Testis (tissue), 3 donors: ENCODE data around the gene ASIC4. TPM values are rescaled to one million over a fixed set of nuclear protein-coding genes. Genes with fewer than 3 reads are reported as not detected.

Experiments used
- DNase-seq: peaks from one replicate; pipeline ENCODE4 v3.0.0-alpha.2; 2019
- H3K27ac ChIP-seq, 2 donors: fragments of 200-600 bp; sonication (generic); one replicate each; pipeline ENCODE4 v1.5.1; 2019
- H3K27me3 ChIP-seq: fragments of 200-600 bp; sonication (generic); one replicate; pipeline ENCODE4 v1.5.1; 2019
- H3K36me3 ChIP-seq: fragments of 200-600 bp; sonication (generic); one replicate; pipeline ENCODE4 v1.5.1; 2017; ENCODE audit warnings: low read depth; ENCODE audit errors: missing control alignments
- H3K4me1 ChIP-seq: fragments of 200-600 bp; sonication (generic); one replicate; pipeline ENCODE4 v1.5.1; 2019
- H3K4me3 ChIP-seq, 2 donors: fragments of 200-600 bp; sonication (generic); one replicate each; pipeline ENCODE4 v1.5.1; 2017 to 2019
- H3K9me3 ChIP-seq: fragments of 200-600 bp; sonication (generic); one replicate; pipeline ENCODE4 v1.5.1; 2017
- POLR2A ChIP-seq: fragments of 450-650 bp; IDR thresholded peaks from one replicate; pipeline ENCODE4 v1.6.1; 2017; ENCODE audit warnings: antibody characterized with exemption, mild to moderate bottlenecking, moderate library complexity
- WGBS, 2 donors: methylation state at CpG; one replicate each; pipeline ENCODE4 v1.1.5; 2018; 5-methylcytosine and 5-hydroxymethylcytosine counted together
- intact Hi-C: fragments of 100-400 bp; cut with DNase I; formaldehyde crosslinking; loops from one replicate; pipeline ENCODE4 v1.15.1; 2023; ENCODE audit warnings: low total_unique reads
- polyA plus RNA-seq: library from polyadenylated mRNA; stranded (reverse); fragments of 350-450 nt; fragmentation: Illumina TruSeq; extraction: RNeasy Lipid Tissue Mini Kit (QIAGEN cat#74804); gene quantifications from one replicate; pipeline ENCODE4 v1.2.3, GENCODE V29; 2014; ENCODE audit warnings: low read depth, low replicate concordance; ENCODE audit not compliant: insufficient read depth
- total RNA-seq, 2 donors: library from RNA; depleted of rRNA; stranded (reverse); fragments of >200 nt; gene quantifications; one replicate each; pipeline ENCODE4 v1.2.3, GENCODE V29; 2016
- TF ChIP-seq, protein P1 (sequence below), 3 experiments: fragments of 450-650 bp in 2 of 3; fragments of 200-600 bp in 1 of 3; sonication (generic) in 1 of 3; IDR thresholded peaks; one replicate each; pipeline ENCODE4 v1.5.1; 2016 to 2019; ENCODE audit warnings: antibody characterized with exemption in 3 of 3, mild to moderate bottlenecking in 2 of 3, moderate library complexity in 1 of 3

ASIC4 gene
- total and polyA plus RNA-seq, 3 donors from 2014 or later = 1.5 to 4.6 (median 2.0) TPM

DNA sequence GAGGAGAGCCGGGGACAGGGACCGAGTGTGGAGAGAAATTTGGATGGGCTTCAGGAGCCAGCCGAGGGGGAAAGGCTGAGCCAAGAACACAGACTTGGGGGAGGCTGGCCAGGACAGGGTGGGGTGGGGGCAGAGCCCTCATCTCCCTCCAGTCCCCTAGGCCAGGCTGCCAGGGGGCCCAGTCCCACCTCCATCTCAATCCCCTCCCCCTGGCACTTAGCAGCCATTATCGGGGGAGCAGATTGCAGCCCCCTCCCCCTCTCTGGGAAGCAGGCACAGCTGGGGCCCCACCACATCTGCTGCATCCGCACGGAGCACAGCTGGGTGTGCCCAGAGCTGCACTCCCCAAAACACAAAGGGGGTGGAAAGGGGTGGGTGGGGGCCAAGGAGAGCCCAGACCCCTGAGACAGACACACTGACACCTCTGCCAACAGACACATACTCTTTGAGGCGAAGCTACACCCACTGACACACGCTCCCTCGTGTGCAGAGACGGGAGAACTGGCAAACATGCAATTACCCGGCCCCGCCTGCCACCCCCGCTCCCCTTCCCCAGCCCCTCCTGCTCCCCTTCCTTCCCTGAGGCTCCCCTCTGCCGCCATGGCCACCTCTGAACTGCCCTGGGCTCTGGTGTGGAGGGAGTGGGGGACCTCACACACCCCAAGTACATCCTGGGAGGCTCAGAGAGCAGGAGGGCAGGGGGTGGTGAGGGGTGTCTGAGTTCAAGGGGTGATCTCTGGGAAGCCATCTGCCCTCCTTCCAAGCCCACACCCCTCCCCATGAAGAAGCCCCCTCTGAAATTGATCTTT lies 5.1 kb upstream of the ASIC4 start:
- no peak for TF ChIP-seq POLR2A
- TF ChIP-seq, protein P1, sequence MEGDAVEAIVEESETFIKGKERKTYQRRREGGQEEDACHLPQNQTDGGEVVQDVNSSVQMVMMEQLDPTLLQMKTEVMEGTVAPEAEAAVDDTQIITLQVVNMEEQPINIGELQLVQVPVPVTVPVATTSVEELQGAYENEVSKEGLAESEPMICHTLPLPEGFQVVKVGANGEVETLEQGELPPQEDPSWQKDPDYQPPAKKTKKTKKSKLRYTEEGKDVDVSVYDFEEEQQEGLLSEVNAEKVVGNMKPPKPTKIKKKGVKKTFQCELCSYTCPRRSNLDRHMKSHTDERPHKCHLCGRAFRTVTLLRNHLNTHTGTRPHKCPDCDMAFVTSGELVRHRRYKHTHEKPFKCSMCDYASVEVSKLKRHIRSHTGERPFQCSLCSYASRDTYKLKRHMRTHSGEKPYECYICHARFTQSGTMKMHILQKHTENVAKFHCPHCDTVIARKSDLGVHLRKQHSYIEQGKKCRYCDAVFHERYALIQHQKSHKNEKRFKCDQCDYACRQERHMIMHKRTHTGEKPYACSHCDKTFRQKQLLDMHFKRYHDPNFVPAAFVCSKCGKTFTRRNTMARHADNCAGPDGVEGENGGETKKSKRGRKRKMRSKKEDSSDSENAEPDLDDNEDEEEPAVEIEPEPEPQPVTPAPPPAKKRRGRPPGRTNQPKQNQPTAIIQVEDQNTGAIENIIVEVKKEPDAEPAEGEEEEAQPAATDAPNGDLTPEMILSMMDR (IDR thresholded peaks at IDR 0.05) = no peak
- intact Hi-C loops = no loop called here

DNA sequence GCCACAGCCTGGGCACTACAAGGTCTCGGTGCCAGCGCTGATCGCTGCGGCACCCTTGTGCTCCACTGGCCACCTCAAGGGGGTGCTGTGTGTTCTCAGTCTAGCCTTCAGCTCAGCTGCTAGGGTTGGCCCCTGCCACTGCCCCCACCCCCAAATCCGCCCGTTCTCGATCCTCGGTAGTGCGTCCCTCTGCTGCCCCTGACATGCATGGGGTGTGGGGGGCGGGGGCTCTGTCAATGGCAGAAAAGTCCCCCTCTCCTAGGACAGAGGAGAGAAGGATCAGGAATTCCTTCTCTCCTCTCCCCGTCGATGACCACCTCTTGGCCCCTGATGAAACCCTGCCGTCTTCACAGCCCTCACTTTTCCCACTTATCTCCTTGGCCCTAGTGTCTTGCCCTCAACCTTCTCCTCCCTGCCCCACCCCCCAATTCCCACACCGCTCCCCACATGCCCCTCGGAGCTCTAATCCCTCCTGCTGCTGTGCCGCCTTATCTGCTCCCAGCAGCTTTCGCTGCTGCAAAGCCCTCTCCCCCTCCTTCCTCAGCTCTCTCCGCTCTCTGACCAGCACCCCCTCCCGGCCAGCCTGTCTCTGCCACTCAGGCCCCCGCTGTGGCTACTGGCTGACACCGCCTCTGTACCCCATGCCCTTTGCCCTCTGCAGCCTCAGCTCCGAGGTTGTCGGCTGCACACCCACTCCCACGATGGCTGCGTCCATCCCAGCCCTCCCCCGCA lies 4.3 kb upstream of the ASIC4 start:
- H3K27me3 ChIP-seq = no peaks in the 10 kb centered on the region
- peak; percentile 79 for DNase-seq
- 24 to 39% methylated on average over 26 of the region's 26 CpGs for WGBS, 2 donors
- H3K4me1 ChIP-seq = peaks cover 20% of the 10 kb centered on the region
- H3K36me3 ChIP-seq = no peaks in the 10 kb centered on the region
- H3K4me3 ChIP-seq = no peak overlapping the region
- no peaks in the 10 kb centered on the region for H3K9me3 ChIP-seq
- intact Hi-C loops = no loop called here
- H3K27ac ChIP-seq = no peak overlapping the region
- TF ChIP-seq, protein P1 (IDR thresholded peaks at IDR 0.05) = peak in 2 of 3 experiments; percentile 50 to 62
- no peak for TF ChIP-seq POLR2A

More for the DNA sequence above, 5.1 kb upstream of the ASIC4 start:
- no peak overlapping the region for H3K4me3 ChIP-seq
- no peak for DNase-seq
- no peak overlapping the region for H3K27ac ChIP-seq
- no peaks in the 10 kb centered on the region for H3K9me3 ChIP-seq
- no peaks in the 10 kb centered on the region for H3K36me3 ChIP-seq
- no peaks in the 10 kb centered on the region for H3K27me3 ChIP-seq
- 21 to 46% methylated on average over 14 of the region's 14 CpGs for WGBS, 2 donors
- peaks cover 20% of the 10 kb centered on the region for H3K4me1 ChIP-seq

DNA sequence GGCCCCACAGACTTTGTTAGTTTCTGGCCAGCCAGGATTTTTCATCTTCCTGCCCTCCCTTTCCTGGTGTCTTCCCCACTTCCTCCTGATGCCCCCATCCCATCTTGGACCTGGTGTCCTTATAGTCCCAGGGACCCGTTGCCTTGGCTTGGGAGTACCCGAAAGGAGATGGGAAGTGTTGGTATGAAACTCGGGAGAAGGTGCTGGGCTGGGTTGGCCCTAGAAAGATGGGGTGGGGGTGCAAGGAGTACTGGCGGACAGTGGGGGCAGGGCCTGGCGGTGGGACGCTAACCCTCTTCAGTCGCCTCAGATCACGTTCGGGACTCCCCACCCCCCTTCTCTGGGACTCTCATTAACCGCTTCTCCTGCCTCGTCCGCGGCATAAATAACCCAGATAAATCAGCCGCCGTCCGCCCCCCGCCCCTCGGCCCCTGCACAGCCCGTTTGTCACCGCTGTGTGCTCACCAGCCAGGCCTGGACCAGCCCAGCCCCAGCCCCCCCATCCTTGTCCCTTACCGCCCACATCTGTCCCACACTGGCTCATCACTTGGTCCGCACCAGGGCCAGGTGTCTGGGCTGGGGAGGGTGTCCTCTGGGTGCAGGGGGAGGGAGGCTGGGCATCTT lies 3.7 kb upstream of the ASIC4 start:
- Histone ChIP-seq H3K4me3 (no peak overlapping the region), H3K27ac (no peak overlapping the region), H3K27me3 (no peaks in the 10 kb centered on the region), H3K4me1 (peaks cover 20% of the 10 kb centered on the region), H3K9me3 (no peaks in the 10 kb centered on the region), H3K36me3 (no peaks in the 10 kb centered on the region)
- DNase-seq = no peak
- 59 to 71% methylated on average over 21 to 22 of the region's 22 CpGs for WGBS, 2 donors
- intact Hi-C loops = no loop called here
- TF ChIP-seq, protein P1 (IDR thresholded peaks at IDR 0.05) = no peak
- TF ChIP-seq POLR2A = no peak

DNA sequence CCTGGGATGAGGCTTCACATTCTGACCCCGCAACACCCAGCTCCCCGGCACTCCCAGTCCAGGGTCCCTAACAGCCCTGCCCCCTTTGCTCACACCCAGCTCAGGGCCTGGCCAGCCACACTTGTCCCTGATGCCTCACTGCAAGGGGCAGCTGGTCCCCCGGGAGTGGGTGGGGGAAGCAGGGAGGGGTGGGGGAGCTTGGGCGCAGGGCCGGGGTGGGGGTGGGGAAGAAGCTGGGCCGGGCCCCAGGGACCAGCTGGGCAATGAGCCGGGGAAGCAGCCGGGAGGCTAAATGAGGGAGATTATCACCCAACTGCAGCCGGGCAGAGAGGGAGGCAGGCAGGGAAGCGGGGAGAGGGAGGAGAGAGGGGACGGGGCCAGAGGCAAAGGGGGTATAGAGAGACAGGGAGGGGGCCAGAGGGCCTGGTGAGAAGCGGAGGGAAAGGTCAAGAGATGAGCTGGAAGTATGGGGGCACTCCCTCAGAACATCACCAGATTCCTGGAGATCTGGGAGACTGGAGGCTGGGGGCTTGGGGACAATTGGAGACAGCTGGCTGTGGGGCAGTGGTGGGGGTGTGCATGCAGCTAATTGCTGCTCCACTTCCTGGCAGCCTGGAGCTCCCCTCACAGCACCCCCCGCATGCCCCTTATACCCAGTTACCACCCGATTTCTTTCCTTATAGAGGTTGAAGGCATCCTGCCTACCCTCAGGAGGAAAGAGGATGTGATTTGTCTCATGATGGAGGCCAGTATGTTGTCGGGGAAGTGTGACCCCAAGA lies 2.5 kb upstream of the ASIC4 start:
- DNase-seq = no peak
- Histone ChIP-seq H3K27ac (no peak overlapping the region), H3K27me3 (no peaks in the 10 kb centered on the region), H3K4me3 (no peak overlapping the region), H3K9me3 (no peaks in the 10 kb centered on the region), H3K4me1 (peaks cover 20% of the 10 kb centered on the region), H3K36me3 (no peaks in the 10 kb centered on the region)
- 70 to 76% methylated on average over 14 to 15 of the region's 15 CpGs for WGBS, 2 donors
- intact Hi-C loops = no loop called here
- TF ChIP-seq POLR2A = no peak
- TF ChIP-seq, protein P1 (IDR thresholded peaks at IDR 0.05) = no peak
